SK-N-SH treated with all-trans-retinoic acid at 6 μM for 48 hours (cell line): ENCODE results near the gene KRTAP10-2.
"Not testable (repeated sequence)": the region's sequence is repeated elsewhere in the genome, so short reads cannot be mapped to it uniquely, and the experiment has no call there.

Experiments used
- BACH2 ChIP-seq: fragments of 250-450 bp; sonication (Bioruptor Pico); IDR thresholded peaks from 2 replicates; pipeline ENCODE4 v1.9.0; 2021; ENCODE audit warnings: mild to moderate bottlenecking, borderline replicate concordance
- GLIS3 ChIP-seq: fragments of 250-450 bp; sonication (Bioruptor Pico); IDR thresholded peaks from 2 replicates; pipeline ENCODE4 v1.5.0; 2020; ENCODE audit warnings: mild to moderate bottlenecking, moderate library complexity
- ZNF565 ChIP-seq: fragments of 450-650 bp; formaldehyde crosslinking; conservative IDR thresholded peaks from 2 replicates; pipeline ENCODE4 v1.5.0; 2020; ENCODE audit warnings: low read depth, mild to moderate bottlenecking, moderate library complexity
- TF ChIP-seq, protein P1 (sequence below): fragments of 250-450 bp; sonication (Bioruptor Pico); IDR thresholded peaks from 2 replicates; pipeline ENCODE4 v1.8.0; 2020; ENCODE audit warnings: mild to moderate bottlenecking, moderate library complexity, borderline replicate concordance

GRCh38 chr21:44503006-44503889 lies 48.1 kb downstream of the KRTAP10-2 start:
- not testable (repeated sequence) for TF ChIP-seq BACH2, ZNF565, GLIS3 (CRISPR knock-in tag)
- TF ChIP-seq, protein P1, sequence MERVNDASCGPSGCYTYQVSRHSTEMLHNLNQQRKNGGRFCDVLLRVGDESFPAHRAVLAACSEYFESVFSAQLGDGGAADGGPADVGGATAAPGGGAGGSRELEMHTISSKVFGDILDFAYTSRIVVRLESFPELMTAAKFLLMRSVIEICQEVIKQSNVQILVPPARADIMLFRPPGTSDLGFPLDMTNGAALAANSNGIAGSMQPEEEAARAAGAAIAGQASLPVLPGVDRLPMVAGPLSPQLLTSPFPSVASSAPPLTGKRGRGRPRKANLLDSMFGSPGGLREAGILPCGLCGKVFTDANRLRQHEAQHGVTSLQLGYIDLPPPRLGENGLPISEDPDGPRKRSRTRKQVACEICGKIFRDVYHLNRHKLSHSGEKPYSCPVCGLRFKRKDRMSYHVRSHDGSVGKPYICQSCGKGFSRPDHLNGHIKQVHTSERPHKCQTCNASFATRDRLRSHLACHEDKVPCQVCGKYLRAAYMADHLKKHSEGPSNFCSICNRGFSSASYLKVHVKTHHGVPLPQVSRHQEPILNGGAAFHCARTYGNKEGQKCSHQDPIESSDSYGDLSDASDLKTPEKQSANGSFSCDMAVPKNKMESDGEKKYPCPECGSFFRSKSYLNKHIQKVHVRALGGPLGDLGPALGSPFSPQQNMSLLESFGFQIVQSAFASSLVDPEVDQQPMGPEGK, result not testable (repeated sequence)
